ENCODE data around the gene PPP1R1B.

Gene PPP1R1B

GRCh38 chr17:39671651-39672521 lies 45.1 kb downstream of the PPP1R1B start:
- Histone ChIP-seq H3K36me3 (ENCODE audit: insufficient read depth, low read length) (no peaks in the 10 kb centered on the region), H3K9me3 (ENCODE audit: insufficient read depth, low read depth, low read length) (no peaks in the 10 kb centered on the region), H3K4me1 (ENCODE audit: insufficient read depth, low read length, poor library complexity, severe bottlenecking) (no peaks in the 10 kb centered on the region), H3K9ac (ENCODE audit: low read depth, low read length, poor library complexity, severe bottlenecking) (no peak overlapping the region), H3F3A (ENCODE audit: low read depth) (no peaks in the 10 kb centered on the region), H3K4me2 (ENCODE audit: low read depth, low read length, poor library complexity, severe bottlenecking) (no peak overlapping the region), H4K20me1 (ENCODE audit: insufficient read depth, low read length, poor library complexity, severe bottlenecking) (no peaks in the 10 kb centered on the region), H3K27me3 (ENCODE audit: insufficient read depth, low read length, poor library complexity, severe bottlenecking) (no peaks in the 10 kb centered on the region), H3K9me2 (replicated peaks; ENCODE audit: low read depth, low read length) (no peaks in the 10 kb centered on the region), H2AFZ (ENCODE audit: low read length) (no peak overlapping the region), H3K79me2 (ENCODE audit: insufficient read depth, low read length) (no peaks in the 10 kb centered on the region), H3K4me3 (ENCODE audit: low read length, poor library complexity, severe bottlenecking) (no peak overlapping the region)
- TF ChIP-seq EZH2phosphoT487 (IDR thresholded peaks at IDR 0.05; ENCODE audit: borderline replicate concordance) = no peak
- TF ChIP-seq CTCF (conservative IDR thresholded peaks at IDR 0.05; ENCODE audit: low read length) = peak; percentile 68

DNA sequence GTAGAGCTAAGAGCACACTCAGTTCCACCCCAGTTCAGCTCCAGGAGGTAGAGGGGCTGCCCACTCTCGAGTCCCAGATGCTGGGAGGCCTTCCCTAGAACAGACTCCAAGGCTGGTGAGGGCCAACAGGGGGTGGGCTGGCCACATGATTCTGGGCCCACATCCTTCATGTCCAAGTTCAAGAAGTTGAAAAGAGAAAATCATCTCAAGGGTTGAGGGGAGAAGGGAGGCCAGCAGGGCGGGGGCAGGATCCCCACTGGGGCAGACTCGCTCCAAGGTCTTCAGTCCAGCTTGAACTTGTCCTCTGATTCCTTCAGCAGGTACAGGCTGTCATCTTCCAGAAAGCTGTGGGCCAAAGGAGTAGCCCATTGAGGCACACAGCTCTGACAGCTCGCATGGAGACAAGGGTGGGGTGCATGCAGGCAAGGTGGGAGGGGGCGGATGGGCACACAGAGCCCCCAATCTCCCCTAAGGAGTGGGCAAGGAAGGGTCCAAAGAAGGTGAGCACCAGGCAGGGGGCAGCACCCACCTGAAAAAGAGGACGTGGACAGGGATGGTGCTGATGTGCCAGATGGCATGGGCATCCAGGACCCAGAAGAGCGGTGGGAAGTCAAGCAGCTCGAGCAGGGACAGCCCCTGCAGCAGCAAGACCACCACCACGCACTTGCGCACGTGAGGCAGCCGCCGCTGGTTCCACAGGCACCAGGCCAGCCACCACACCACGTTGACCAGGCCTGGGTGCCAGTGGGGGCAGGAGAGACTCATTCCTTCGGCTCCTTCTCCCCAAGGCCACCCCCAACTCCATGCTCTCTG lies 46.0 kb downstream of the PPP1R1B start:
- no peak overlapping the region for H3K4me3 ChIP-seq (ENCODE audit: low read length, poor library complexity, severe bottlenecking)
- no peak for TF ChIP-seq EZH2phosphoT487 (IDR thresholded peaks at IDR 0.05; ENCODE audit: borderline replicate concordance)
- 0 out of 2 replicates have a peak, but pooled peaks have one; percentile 4 for TF ChIP-seq CTCF (conservative IDR thresholded peaks at IDR 0.05; ENCODE audit: low read length)

GRCh38 chr17:39673335-39674081 lies 46.8 kb downstream of the PPP1R1B start:
- H2AFZ ChIP-seq (ENCODE audit: low read length) = no peak overlapping the region
- TF ChIP-seq EZH2phosphoT487 (IDR thresholded peaks at IDR 0.05; ENCODE audit: borderline replicate concordance) (no peak), CTCF (conservative IDR thresholded peaks at IDR 0.05; ENCODE audit: low read length) (no peak)
- no peaks in the 10 kb centered on the region for H3K9me2 ChIP-seq (replicated peaks; ENCODE audit: low read depth, low read length)
- no peaks in the 10 kb centered on the region for H3K4me1 ChIP-seq (ENCODE audit: insufficient read depth, low read length, poor library complexity, severe bottlenecking)
- H3K4me2 ChIP-seq (ENCODE audit: low read depth, low read length, poor library complexity, severe bottlenecking) = no peak overlapping the region
- H3K36me3 ChIP-seq (ENCODE audit: insufficient read depth, low read length) = no peaks in the 10 kb centered on the region
- H3K27me3 ChIP-seq (ENCODE audit: insufficient read depth, low read length, poor library complexity, severe bottlenecking) = no peaks in the 10 kb centered on the region
- no peaks in the 10 kb centered on the region for H3K9me3 ChIP-seq (ENCODE audit: insufficient read depth, low read depth, low read length)
- no peak overlapping the region for H3K9ac ChIP-seq (ENCODE audit: low read depth, low read length, poor library complexity, severe bottlenecking)
- no peaks in the 10 kb centered on the region for H4K20me1 ChIP-seq (ENCODE audit: insufficient read depth, low read length, poor library complexity, severe bottlenecking)
- H3K79me2 ChIP-seq (ENCODE audit: insufficient read depth, low read length) = no peaks in the 10 kb centered on the region
- H3K4me3 ChIP-seq (ENCODE audit: low read length, poor library complexity, severe bottlenecking) = no peak overlapping the region
- H3F3A ChIP-seq (ENCODE audit: low read depth) = no peaks in the 10 kb centered on the region

More for the DNA sequence above, 46.0 kb downstream of the PPP1R1B start:
- Histone ChIP-seq H3K36me3 (ENCODE audit: insufficient read depth, low read length) (no peaks in the 10 kb centered on the region), H3K9me2 (replicated peaks; ENCODE audit: low read depth, low read length) (no peaks in the 10 kb centered on the region), H2AFZ (ENCODE audit: low read length) (no peak overlapping the region), H3K4me1 (ENCODE audit: insufficient read depth, low read length, poor library complexity, severe bottlenecking) (no peaks in the 10 kb centered on the region), H3F3A (ENCODE audit: low read depth) (no peaks in the 10 kb centered on the region), H4K20me1 (ENCODE audit: insufficient read depth, low read length, poor library complexity, severe bottlenecking) (no peaks in the 10 kb centered on the region), H3K4me2 (ENCODE audit: low read depth, low read length, poor library complexity, severe bottlenecking) (no peak overlapping the region), H3K9ac (ENCODE audit: low read depth, low read length, poor library complexity, severe bottlenecking) (no peak overlapping the region), H3K27me3 (ENCODE audit: insufficient read depth, low read length, poor library complexity, severe bottlenecking) (no peaks in the 10 kb centered on the region), H3K9me3 (ENCODE audit: insufficient read depth, low read depth, low read length) (no peaks in the 10 kb centered on the region), H3K79me2 (ENCODE audit: insufficient read depth, low read length) (no peaks in the 10 kb centered on the region)

Measured in Loucy (cell line).